ENCODE measurements around the gene FARP1.

The FARP1 gene

GRCh38 chr13:98444381-98444780, 301.5 kb downstream of the FARP1 start:
- no peak for TF ChIP-seq CTCF (IDR thresholded peaks at IDR 0.05; ENCODE audit: low read depth, low read length)
- DNase-seq (ENCODE audit: low read depth in 2 of 2) = no peak
- no peak overlapping the region for H3K4me3 ChIP-seq (replicated peaks in 1 of 2; ENCODE audit: low read depth in 2 of 2, low read length in 2 of 2)

GRCh38 chr13:98445340-98446233, 302.7 kb downstream of the FARP1 start:
- no peak overlapping the region for H3K4me3 ChIP-seq (replicated peaks in 1 of 2; ENCODE audit: low read depth in 2 of 2, low read length in 2 of 2)
- peak; percentile 97 for TF ChIP-seq CTCF (IDR thresholded peaks at IDR 0.05; ENCODE audit: low read depth, low read length)
- DNase-seq (ENCODE audit: low read depth in 2 of 2) = peak; percentile 59 to 60

GRCh38 chr13:98446234-98446621, 303.3 kb downstream of the FARP1 start:
- TF ChIP-seq CTCF (IDR thresholded peaks at IDR 0.05; ENCODE audit: low read depth, low read length) = no peak
- no peak for DNase-seq (ENCODE audit: low read depth in 2 of 2)
- H3K4me3 ChIP-seq (replicated peaks in 1 of 2; ENCODE audit: low read depth in 2 of 2, low read length in 2 of 2) = no peak overlapping the region

GRCh38 chr13:98447130-98447529, 304.2 kb downstream of the FARP1 start:
- H3K4me3 ChIP-seq (replicated peaks in 1 of 2; ENCODE audit: low read depth in 2 of 2, low read length in 2 of 2) = no peak overlapping the region
- no peak for DNase-seq (ENCODE audit: low read depth in 2 of 2)
- no peak for TF ChIP-seq CTCF (IDR thresholded peaks at IDR 0.05; ENCODE audit: low read depth, low read length)

- peak; percentile 44 for TF ChIP-seq CTCF (IDR thresholded peaks at IDR 0.05; ENCODE audit: low read depth, low read length)
- DNase-seq (ENCODE audit: low read depth in 2 of 2) = peak; percentile 31 to 33
- H3K4me3 ChIP-seq (replicated peaks in 1 of 2; ENCODE audit: low read depth in 2 of 2, low read length in 2 of 2) = no peak overlapping the region
Observed at GRCh38 chr13:98447881-98448641, 305.2 kb downstream of the FARP1 start.

- DNase-seq (ENCODE audit: low read depth in 2 of 2) = no peak
- TF ChIP-seq CTCF (IDR thresholded peaks at IDR 0.05; ENCODE audit: low read depth, low read length) = no peak
- H3K4me3 ChIP-seq (replicated peaks in 1 of 2; ENCODE audit: low read depth in 2 of 2, low read length in 2 of 2) = no peak overlapping the region
Observed at GRCh38 chr13:98448642-98448928, 305.7 kb downstream of the FARP1 start.
